ENCODE results near the gene SNTG2.
A peak's percentile ranks its signal among the peaks of the same experiment; 100 is the strongest.

Gene SNTG2

GRCh38 chr2:1236606-1237005 is 286.0 kb downstream of the SNTG2 start:
- DNase-seq (ENCODE audit: low read depth in 2 of 2) = no peak

DNA sequence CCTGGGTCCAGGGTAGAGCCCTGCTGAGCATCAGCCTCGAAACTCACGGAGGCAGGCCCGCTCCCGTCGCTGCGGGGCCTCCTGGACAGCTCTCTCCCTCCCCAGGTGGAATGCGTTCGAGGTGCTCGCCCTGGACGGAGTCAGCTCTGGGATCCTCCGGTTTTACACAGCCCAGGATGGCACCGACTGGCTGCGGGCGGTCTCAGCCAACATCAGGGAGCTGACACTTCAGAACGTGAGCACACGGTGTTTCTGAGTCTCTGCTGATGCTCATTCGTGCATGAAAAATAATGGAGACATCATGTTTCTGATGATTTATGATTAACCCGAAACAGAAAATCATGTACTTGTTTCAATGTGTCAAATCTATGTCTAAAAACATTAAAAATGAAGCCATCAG is 287.1 kb downstream of the SNTG2 start:
- DNase-seq (ENCODE audit: low read depth in 2 of 2) = no peak

GRCh38 chr2:1238598-1239138 is 288.0 kb downstream of the SNTG2 start:
- DNase-seq (ENCODE audit: low read depth in 2 of 2) = no peak

DNA sequence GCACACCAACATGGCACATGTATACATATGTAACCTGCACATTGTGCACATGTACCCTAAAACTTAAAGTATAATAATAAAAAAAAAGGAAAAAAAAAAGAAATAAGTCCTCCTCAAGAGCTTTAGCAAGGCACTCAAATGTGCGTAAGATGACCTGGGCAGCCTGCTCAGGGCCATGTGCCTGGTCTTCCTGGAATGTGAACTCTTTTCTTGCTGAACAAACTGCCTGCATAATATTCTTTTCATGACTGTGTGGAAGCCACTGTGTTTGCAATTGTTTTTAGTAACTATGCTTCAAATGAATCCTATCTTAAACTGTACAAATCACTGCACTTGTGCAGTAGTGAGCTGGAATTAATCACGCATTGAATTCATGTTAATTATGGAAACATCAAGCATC is 294.5 kb downstream of the SNTG2 start:
- no peak for DNase-seq (ENCODE audit: low read depth in 2 of 2)

GRCh38 chr2:1246239-1246638 is 295.6 kb downstream of the SNTG2 start:
- DNase-seq (ENCODE audit: low read depth in 2 of 2) = no peak

GRCh38 chr2:1246991-1247390 is 296.3 kb downstream of the SNTG2 start:
- DNase-seq (ENCODE audit: low read depth in 2 of 2) = no peak

- DNase-seq (ENCODE audit: low read depth in 2 of 2) = no peak
Observed at GRCh38 chr2:1248187-1248586, 297.5 kb downstream of the SNTG2 start.

GRCh38 chr2:1249897-1250687 is 299.4 kb downstream of the SNTG2 start:
- no peak for DNase-seq (ENCODE audit: low read depth in 2 of 2)

- no peak for DNase-seq (ENCODE audit: low read depth in 2 of 2)
Observed at GRCh38 chr2:1251520-1251919, 300.9 kb downstream of the SNTG2 start.

DNA sequence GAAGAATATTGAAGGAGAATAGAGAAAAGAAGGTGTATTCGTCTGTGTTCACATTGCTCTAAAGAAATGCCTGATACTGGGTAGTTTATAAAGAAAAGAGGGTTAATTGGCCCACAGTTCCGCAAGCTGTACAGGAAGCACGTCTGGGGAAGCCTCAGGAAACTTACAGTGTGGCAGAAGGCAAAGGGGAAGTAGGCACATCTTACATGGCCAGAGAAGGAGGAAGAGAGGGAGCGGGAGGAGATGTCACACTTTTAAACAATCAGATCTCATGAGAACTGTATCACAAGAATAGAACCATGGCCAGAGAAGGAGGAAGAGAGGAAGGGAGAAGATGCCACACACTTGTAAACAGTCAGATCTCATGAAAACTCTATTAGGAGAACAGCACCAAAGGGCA is 303.0 kb downstream of the SNTG2 start:
- no peak for DNase-seq (ENCODE audit: low read depth in 2 of 2)

- DNase-seq (ENCODE audit: low read depth in 2 of 2) = no peak
Observed at GRCh38 chr2:1254662-1255343, 304.2 kb downstream of the SNTG2 start.

DNA sequence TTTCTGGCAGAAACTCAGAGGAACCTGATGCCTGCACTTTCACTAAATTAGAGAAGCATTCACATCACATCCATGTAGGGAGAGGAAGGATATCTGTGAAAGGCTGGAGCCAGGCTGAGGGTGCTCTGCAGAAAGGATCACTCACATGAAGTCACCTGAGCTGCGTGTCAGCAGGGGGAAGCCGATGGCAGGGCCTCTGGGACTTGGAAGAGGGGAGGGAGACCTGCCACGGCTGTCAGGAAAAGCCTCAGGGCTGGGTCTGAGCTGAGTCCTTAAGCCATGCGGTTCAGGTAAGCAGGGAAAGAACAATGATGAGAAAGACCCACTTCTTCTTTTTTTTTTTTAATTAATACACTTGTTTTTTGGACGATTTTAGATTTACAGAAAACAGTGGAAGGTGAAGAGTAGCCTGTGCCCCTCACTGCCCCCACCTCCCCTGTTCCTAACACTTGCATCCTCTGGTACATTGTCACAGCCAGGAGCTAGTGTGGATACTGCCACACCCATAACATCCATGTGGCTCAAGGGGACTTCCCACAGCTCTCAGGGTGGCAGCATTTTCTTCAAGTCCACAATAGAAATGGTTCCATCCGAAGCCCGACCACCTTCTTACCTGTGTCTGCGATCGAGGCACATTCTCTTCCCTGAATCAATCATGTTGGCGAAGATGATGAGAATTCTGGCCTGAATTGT is 306.1 kb downstream of the SNTG2 start:
- no peak for DNase-seq (ENCODE audit: low read depth in 2 of 2)

GRCh38 chr2:1257334-1257733 is 306.7 kb downstream of the SNTG2 start:
- DNase-seq (ENCODE audit: low read depth in 2 of 2) = no peak

- DNase-seq (ENCODE audit: low read depth in 2 of 2) = no peak
Observed at GRCh38 chr2:1259746-1260145, 309.1 kb downstream of the SNTG2 start.

DNA sequence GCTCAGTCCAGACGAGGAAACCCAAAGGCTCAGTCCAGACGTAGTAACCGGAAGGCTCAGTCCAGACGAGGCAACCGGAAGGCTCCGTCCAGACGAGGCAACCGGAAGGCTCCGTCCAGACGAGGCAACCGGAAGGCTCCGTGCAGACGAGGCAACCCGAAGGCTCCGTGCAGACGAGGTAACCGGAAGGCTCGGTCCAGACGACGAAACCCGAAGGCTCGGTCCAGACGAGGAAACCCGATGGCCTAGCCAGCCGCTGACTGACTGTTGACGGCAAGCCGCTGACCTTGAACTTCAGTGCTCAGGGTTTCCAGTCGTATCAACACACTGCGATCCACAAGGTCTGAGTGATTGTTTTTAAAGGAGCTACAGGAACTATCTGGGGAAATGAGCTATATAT is 312.0 kb downstream of the SNTG2 start:
- no peak for DNase-seq (ENCODE audit: low read depth in 2 of 2)

- DNase-seq (ENCODE audit: low read depth in 2 of 2) = no peak
Observed at GRCh38 chr2:1265454-1265853, 314.8 kb downstream of the SNTG2 start.

DNA sequence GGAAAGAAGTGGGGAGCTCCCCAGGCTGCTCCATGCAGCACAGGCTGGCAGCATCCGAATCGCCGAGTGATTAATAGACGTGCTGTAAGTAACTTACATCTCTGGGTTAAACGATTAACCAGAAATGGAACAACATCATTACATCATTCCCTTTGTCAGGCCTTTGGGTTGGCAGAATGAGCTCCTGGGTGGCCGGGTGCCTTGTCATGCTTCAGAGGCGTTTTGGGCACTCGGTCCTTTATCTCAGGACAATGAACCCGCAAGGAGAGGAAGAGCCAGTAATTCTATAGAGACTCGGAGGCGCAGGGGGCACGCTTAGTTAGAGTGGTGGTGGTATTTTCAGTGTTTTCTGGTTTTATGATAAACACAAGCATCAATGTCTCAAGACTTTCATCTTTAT is 315.7 kb downstream of the SNTG2 start:
- no peak for DNase-seq (ENCODE audit: low read depth in 2 of 2)

- no peak for DNase-seq (ENCODE audit: low read depth in 2 of 2)
Observed at GRCh38 chr2:1268034-1268433, 317.4 kb downstream of the SNTG2 start.

DNA sequence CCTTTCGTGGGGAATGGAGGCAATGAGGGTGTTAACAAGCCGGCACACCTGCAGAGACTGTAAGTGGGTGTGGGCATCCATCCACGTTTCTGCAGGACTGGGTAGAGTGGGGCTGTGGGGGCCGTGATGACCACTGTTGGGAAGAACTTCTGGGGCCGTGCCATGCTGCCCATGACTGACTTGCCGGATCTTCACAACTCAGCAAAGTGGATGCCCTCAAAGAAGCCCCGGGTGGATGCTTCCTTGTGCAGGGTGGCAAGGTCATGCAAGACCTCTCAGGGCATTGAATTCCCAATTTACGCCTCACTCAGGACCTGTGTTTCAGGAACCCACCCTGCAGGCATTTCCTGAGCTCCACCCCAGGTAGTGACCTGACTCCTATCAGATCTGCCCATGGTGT is 319.2 kb downstream of the SNTG2 start:
- DNase-seq (ENCODE audit: low read depth in 2 of 2) = no peak

- DNase-seq (ENCODE audit: low read depth in 2 of 2) = no peak
Observed at GRCh38 chr2:1272835-1273234, 322.2 kb downstream of the SNTG2 start.

DNA sequence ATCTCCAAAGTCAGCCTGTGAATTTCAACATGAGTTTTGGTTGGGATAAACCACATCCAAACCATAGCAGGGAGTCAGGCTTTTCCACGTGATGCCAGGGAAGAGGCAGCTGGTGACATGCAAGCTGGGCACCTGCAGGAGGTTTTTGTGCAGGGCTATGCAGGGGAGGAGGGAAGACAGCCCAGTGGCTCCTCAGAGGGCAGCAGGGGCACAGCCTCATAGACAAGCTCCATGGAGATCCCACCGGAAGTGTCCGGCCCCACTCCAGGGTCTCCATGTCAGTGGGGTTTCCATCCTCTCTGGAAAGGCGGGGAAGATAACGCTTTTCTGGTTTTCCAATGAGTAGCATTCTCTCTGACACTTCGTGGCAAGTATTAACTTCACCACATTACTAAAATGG is 327.0 kb downstream of the SNTG2 start:
- DNase-seq (ENCODE audit: low read depth in 2 of 2) = no peak

DNA sequence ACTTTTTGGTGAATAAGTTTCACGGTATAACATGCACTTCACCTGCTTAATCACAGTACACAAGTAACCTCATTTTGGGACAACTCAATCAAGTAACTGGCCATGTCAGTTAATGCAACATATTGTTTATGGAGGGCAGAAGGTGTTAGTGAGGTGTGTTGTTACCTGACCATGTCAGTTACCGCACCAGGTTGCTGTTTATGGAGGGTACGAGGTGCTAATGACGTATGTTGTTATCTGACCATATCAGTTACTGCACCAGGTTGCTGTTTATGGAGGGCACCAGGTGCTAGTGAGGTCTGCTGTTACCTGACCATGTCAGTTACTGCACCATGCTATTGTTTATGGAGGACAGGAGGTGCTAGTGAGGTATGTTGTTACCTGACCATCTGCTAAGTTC is 327.5 kb downstream of the SNTG2 start:
- DNase-seq (ENCODE audit: low read depth in 2 of 2) = no peak

- DNase-seq (ENCODE audit: low read depth in 2 of 2) = peak in 1 of 2 donors; percentile 4
Observed at GRCh38 chr2:1278861-1279260, 328.2 kb downstream of the SNTG2 start.

Measured in stimulated activated CD4-positive, alpha-beta T cell treated with anti-CD3 and anti-CD28 coated beads, Interleukin-15, amount 100 ng/mL, for 48 hours (primary cell).